Stimulated activated naive B cell treated with anti-CD40 and anti-IgM and Interleukin-4, amounts not matched to agents 10 μg/mL and 1 μg/mL and 100 μg/mL, for 72 hours (primary cell): ENCODE results near the gene CAMKV.

Experiments
- ATAC-seq, 2 donors: fragments of 150-1000 bp; cut with Tn5 transposase; replicated peaks; 2 replicates each; pipeline ENCODE4 v1.10.0; 2021; ENCODE audit warnings: moderate library complexity in 1 of 2
- DNase-seq: peaks from one replicate; pipeline ENCODE4 v3.0.0; 2021
- H3K27ac Mint-ChIP-seq: one replicate; pipeline ENCODE4 v1.8.0; 2022; ENCODE audit warnings: mild to moderate bottlenecking, mixed read lengths
- H3K27me3 Mint-ChIP-seq, 2 donors: one replicate each; pipeline ENCODE4 v1.8.0; 2022; ENCODE audit warnings: mixed read lengths in 2 of 2
- H3K36me3 Mint-ChIP-seq, 2 donors: one replicate each; pipeline ENCODE4 v1.8.0; 2022; ENCODE audit warnings: mixed read lengths in 2 of 2, mild to moderate bottlenecking in 1 of 2
- H3K4me1 Mint-ChIP-seq, 2 donors: one replicate each; pipeline ENCODE4 v1.8.0; 2022; ENCODE audit warnings: mixed read lengths in 2 of 2, mild to moderate bottlenecking in 1 of 2
- H3K4me3 Mint-ChIP-seq, 2 donors: one replicate each; pipeline ENCODE4 v1.8.0; 2022; ENCODE audit warnings: mild to moderate bottlenecking in 2 of 2, mixed read lengths in 2 of 2, moderate library complexity in 1 of 2
- H3K9me3 Mint-ChIP-seq, 2 donors: one replicate each; pipeline ENCODE4 v1.8.0; 2022; ENCODE audit warnings: mixed read lengths in 2 of 2, mild to moderate bottlenecking in 1 of 2

Gene CAMKV

GRCh38 chr3:49877716-49878115 lies 8.0 kb upstream of the CAMKV start:
- peaks cover 5 to 6% of the 10 kb centered on the region in 2 donors for H3K27me3 Mint-ChIP-seq
- no peaks in the 10 kb centered on the region for H3K9me3 Mint-ChIP-seq
- H3K4me3 Mint-ChIP-seq, result no peak overlapping the region
- ATAC-seq (no peak), DNase-seq (no peak)
- peaks cover 0 to 7% of the 10 kb centered on the region in 2 donors for H3K4me1 Mint-ChIP-seq
- H3K27ac Mint-ChIP-seq, result no peak overlapping the region
- no peaks in the 10 kb centered on the region for H3K36me3 Mint-ChIP-seq

DNA sequence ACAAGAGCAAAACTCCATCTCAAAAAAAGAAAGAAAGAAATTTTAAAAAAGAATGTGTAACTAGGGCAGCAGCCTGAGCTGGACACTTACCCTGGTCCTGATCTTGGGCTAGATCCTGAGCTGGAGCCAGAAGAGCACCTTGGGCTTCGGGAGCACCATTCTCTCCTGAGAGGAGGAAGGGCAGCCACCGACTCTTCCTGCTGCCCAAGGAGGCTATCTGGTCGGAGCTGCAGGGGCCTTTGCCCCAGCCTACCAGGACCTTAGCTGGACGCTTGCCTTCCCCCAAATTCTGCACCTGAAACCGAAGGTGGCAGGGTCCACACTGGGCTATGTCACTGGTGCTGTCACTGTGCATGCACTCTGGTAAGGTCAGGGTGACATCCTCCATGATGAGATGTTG lies 6.9 kb upstream of the CAMKV start:
- H3K9me3 Mint-ChIP-seq, result no peaks in the 10 kb centered on the region
- H3K27ac Mint-ChIP-seq, result no peak overlapping the region
- peaks cover 2 to 7% of the 10 kb centered on the region in 2 donors for H3K4me1 Mint-ChIP-seq
- no peaks in the 10 kb centered on the region for H3K36me3 Mint-ChIP-seq
- DNase-seq (no peak), ATAC-seq (no peak)
- peaks cover 4 to 9% of the 10 kb centered on the region in 2 donors for H3K27me3 Mint-ChIP-seq
- H3K4me3 Mint-ChIP-seq, result no peak overlapping the region

DNA sequence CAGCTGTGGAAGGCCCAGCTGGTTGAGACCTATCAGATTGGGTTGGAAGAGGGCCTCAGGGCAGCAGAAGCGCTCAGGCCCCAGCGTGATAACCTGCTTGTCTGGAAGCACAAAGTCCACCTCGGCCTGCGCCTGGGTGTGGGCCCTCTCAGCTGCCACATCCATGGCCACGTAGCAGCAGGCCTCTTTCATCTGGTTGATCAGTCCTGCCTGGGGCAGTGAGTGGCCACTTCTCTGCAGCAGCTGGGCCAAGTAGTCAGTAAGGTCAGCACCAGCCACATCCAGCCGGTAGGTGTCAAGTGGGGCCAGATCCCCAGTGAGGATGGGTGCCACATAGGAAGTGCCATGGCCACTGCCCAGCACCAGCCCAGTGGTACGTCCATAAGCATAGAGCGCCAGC lies 3.9 kb upstream of the CAMKV start:
- Mint-ChIP-seq H3K36me3 (no peaks in the 10 kb centered on the region), H3K27ac (no peak overlapping the region), H3K4me3 (no peak overlapping the region)

DNA sequence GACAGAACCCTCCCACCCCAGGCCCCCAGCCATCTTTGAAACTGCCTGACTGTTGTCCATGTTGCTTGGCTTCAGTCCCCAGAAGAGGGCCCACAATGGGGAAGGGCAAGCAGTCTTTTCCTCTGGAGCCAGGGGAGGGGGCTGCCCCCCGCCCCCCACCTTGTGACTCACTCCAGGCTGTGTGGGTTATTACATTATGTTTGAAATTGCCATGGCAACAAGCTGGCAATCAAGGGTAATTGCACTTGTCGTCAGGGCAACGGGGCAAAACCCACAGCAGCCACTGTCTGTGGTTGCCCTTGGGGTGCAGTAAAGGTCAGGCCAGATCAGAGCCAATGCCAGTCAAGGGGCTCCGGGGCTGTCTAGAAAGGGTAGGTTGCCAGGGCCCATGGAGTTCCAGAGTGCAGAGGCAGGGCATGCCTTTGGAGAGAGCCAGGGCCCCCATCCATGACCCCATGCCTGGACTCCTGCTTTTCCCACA lies 3.1 kb upstream of the CAMKV start:
- H3K4me3 Mint-ChIP-seq, result no peak overlapping the region
- no peaks in the 10 kb centered on the region for H3K36me3 Mint-ChIP-seq
- ATAC-seq (peak; percentile 53 to 57), DNase-seq (peak; percentile 11)
- no peak overlapping the region for H3K27ac Mint-ChIP-seq
- peaks cover 31 to 32% of the 10 kb centered on the region in 2 donors for H3K27me3 Mint-ChIP-seq
- H3K9me3 Mint-ChIP-seq, result no peaks in the 10 kb centered on the region
- H3K4me1 Mint-ChIP-seq, result peaks cover 2 to 7% of the 10 kb centered on the region in 2 donors

More for the DNA sequence above, 3.9 kb upstream of the CAMKV start:
- DNase-seq (no peak), ATAC-seq (no peak)
- Mint-ChIP-seq H3K9me3 (no peaks in the 10 kb centered on the region), H3K27me3 (peaks cover 23 to 25% of the 10 kb centered on the region in 2 donors), H3K4me1 (peaks cover 2 to 7% of the 10 kb centered on the region in 2 donors)

DNA sequence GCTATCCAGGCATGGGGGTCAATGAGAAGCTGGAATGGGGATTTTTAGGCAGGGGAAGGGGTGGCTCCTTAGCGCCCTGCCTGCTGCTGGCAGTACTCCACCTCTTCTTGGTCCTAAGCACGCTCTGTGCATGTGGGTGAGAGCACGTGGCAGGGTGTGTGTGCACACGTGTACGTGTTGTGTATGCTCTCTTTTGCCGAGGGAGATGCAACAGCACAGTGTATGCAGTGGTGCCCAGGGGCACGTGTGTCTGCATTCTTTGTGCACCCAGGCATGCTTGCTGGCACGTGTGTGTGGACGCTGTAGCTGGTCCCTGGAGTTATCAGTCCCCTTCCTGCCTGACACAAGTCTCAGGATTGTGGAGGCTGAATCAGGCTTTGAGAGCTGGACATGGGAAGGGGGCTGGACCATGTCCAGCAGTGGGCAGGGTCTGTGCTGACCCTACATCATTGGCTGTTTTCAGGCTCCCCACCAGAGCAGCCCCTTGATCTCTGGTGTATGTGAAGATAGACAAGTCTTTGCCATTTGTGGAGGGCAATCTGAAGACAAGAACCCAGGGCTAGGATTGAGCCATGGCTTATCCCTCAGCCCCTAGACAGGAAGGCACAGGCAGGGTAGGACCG lies 1.9 kb upstream of the CAMKV start:
- no peak for ATAC-seq
- Mint-ChIP-seq H3K36me3 (no peaks in the 10 kb centered on the region), H3K4me1 (peaks cover 2 to 7% of the 10 kb centered on the region in 2 donors), H3K27me3 (peaks cover 42 to 43% of the 10 kb centered on the region in 2 donors), H3K9me3 (no peaks in the 10 kb centered on the region), H3K4me3 (no peak overlapping the region), H3K27ac (no peak overlapping the region)
- no peak for DNase-seq

DNA sequence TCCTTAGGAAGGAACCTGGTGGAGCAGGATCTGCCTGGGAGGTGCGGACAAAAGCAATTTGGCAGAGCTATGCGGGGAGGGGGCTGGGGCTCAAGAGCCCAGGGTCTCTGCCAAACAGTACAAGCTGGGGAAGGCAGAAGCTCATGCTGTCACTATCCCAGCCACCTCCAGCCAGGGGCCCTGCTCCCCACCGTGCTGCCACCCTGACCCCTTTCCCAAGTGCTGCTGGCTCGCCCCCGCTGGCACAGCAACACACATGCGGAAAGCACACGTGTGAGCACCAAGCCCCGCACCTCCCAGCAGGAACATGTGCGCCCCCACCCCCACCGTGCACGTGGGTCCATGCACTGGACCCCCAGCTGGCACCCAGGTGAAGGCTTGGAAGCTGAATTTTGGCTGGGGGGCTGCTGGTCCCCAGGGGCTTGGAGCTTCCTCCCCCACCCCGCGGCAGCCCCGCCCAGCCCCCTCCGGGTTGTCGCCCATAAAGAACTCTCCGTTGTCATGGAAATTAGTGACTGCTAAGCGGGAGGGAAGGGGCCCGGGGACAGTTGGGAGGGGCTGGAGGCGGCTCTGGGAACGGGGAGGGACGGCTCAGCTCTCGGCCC lies 742 bp downstream of the CAMKV start:
- no peaks in the 10 kb centered on the region for H3K9me3 Mint-ChIP-seq
- H3K36me3 Mint-ChIP-seq, result no peaks in the 10 kb centered on the region
- DNase-seq (no peak), ATAC-seq (no peak)
- no peak overlapping the region for H3K27ac Mint-ChIP-seq
- H3K4me1 Mint-ChIP-seq, result peaks cover 2 to 7% of the 10 kb centered on the region in 2 donors
- peak overlapping the region; percentile 41 to 44 for H3K4me3 Mint-ChIP-seq
- H3K27me3 Mint-ChIP-seq, result peaks cover 62 to 66% of the 10 kb centered on the region in 2 donors

DNA sequence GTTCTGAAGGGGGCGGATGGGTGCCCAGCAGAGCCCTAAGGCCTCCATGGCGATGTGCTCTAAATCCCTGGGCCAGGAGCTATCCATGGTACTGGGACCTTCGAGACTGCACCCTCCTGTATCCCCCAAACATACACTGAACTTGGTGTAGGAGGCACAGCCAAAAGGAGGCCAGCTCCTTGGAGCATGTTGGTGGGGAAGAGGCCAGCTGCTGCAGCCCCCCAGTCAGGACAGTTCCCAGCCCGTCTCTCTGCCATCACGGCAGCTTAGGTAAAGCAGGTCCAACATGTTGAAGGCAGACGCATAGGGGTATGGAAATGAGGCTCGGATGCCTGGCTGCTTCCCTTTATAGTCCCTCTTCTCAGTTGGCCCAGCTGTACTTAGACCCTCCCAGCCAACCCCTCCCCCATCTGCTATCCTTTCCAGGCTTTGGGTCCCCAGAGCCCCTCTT lies 1.8 kb downstream of the CAMKV start:
- no peaks in the 10 kb centered on the region for H3K9me3 Mint-ChIP-seq
- H3K36me3 Mint-ChIP-seq, result no peaks in the 10 kb centered on the region
- H3K4me3 Mint-ChIP-seq, result no peak overlapping the region
- ATAC-seq (peak in 1 of 2 donors; percentile 34), DNase-seq (no peak)
- no peak overlapping the region for H3K27ac Mint-ChIP-seq
- peaks cover 2 to 3% of the 10 kb centered on the region in 2 donors for H3K4me1 Mint-ChIP-seq
- peaks cover 68 to 69% of the 10 kb centered on the region in 2 donors for H3K27me3 Mint-ChIP-seq

DNA sequence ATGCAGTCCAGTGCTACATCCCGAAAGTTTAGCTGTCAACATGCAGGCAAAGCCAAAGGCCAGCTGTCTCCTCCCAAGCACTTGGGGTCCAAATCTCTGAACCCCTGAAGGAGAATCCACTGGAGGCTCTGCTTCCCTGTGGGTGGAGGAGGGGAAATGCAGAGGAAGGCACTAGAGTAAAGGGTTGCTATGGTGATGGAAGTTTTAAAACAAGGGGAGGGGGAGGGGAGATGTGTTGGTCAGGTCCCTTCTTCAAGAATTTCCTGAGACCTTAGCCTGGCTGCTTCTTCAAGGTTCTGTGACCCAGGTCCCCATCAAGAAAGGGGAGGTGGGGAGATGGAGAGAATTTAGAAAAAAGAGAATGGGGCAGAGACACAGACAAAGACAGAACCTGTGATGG lies 2.3 kb downstream of the CAMKV start:
- H3K36me3 Mint-ChIP-seq, result no peaks in the 10 kb centered on the region
- no peak overlapping the region for H3K27ac Mint-ChIP-seq
- DNase-seq (no peak), ATAC-seq (no peak)
- no peak overlapping the region for H3K4me3 Mint-ChIP-seq
- peaks cover 68 to 71% of the 10 kb centered on the region in 2 donors for H3K27me3 Mint-ChIP-seq
- H3K9me3 Mint-ChIP-seq, result no peaks in the 10 kb centered on the region
- H3K4me1 Mint-ChIP-seq, result peaks cover 0 to 2% of the 10 kb centered on the region in 2 donors

- no peaks in the 10 kb centered on the region for H3K9me3 Mint-ChIP-seq
- H3K4me3 Mint-ChIP-seq, result no peak overlapping the region
- no peak overlapping the region for H3K27ac Mint-ChIP-seq
- peaks cover 54 to 61% of the 10 kb centered on the region in 2 donors for H3K27me3 Mint-ChIP-seq
- no peak for ATAC-seq
- DNase-seq, result no peak
- no peaks in the 10 kb centered on the region for H3K36me3 Mint-ChIP-seq
- H3K4me1 Mint-ChIP-seq, result no peaks in the 10 kb centered on the region
Observed at GRCh38 chr3:49865198-49865784, 4.4 kb downstream of the CAMKV start.

GRCh38 chr3:49864505-49864904 lies 5.2 kb downstream of the CAMKV start:
- H3K27me3 Mint-ChIP-seq, result peaks cover 50 to 59% of the 10 kb centered on the region in 2 donors
- no peaks in the 10 kb centered on the region for H3K9me3 Mint-ChIP-seq
- DNase-seq (no peak), ATAC-seq (no peak)
- no peak overlapping the region for H3K27ac Mint-ChIP-seq
- no peak overlapping the region for H3K4me3 Mint-ChIP-seq
- no peaks in the 10 kb centered on the region for H3K4me1 Mint-ChIP-seq
- no peaks in the 10 kb centered on the region for H3K36me3 Mint-ChIP-seq

GRCh38 chr3:49859576-49860305 lies 10.0 kb downstream of the CAMKV start:
- no peak for DNase-seq
- no peak overlapping the region for H3K4me3 Mint-ChIP-seq
- H3K9me3 Mint-ChIP-seq, result no peaks in the 10 kb centered on the region
- ATAC-seq, result no peak
- peaks cover 6 to 8% of the 10 kb centered on the region in 2 donors for H3K4me1 Mint-ChIP-seq
- H3K27me3 Mint-ChIP-seq, result peaks cover 10 to 17% of the 10 kb centered on the region in 2 donors
- no peaks in the 10 kb centered on the region for H3K36me3 Mint-ChIP-seq
- H3K27ac Mint-ChIP-seq, result no peak overlapping the region

GRCh38 chr3:49856181-49857005 lies 13.3 kb downstream of the CAMKV start, which contains the start of gene TRAIP:
Gene TRAIP (minus strand): TSS chr3:49856564. CDS start chr3:49856453, 111 bp downstream.
- H3K36me3 Mint-ChIP-seq, result no peaks in the 10 kb centered on the region
- DNase-seq, result peak; percentile 92
- peak; percentile 99 for ATAC-seq
- H3K27ac Mint-ChIP-seq, result peak within 1 kb of the TSS; percentile 90
- H3K4me3 Mint-ChIP-seq, result peak within 1 kb of the TSS; percentile 95
- H3K9me3 Mint-ChIP-seq, result no peaks in the 10 kb centered on the region
- peaks cover 6 to 8% of the 10 kb centered on the region in 2 donors for H3K4me1 Mint-ChIP-seq
- no peaks in the 10 kb centered on the region for H3K27me3 Mint-ChIP-seq

- H3K27me3 Mint-ChIP-seq, result no peaks in the 10 kb centered on the region
- no peaks in the 10 kb centered on the region for H3K36me3 Mint-ChIP-seq
- DNase-seq, result no peak
- no peaks in the 10 kb centered on the region for H3K9me3 Mint-ChIP-seq
- no peak for ATAC-seq
- peak overlapping the region; percentile 95 for H3K4me3 Mint-ChIP-seq
- H3K27ac Mint-ChIP-seq, result no peak overlapping the region
- peaks cover 6 to 8% of the 10 kb centered on the region in 2 donors for H3K4me1 Mint-ChIP-seq
Observed at GRCh38 chr3:49855662-49856061, 14.0 kb downstream of the CAMKV start.
